Heart left ventricle (tissue), 16 donors: Measurements from ENCODE around the gene PALD1. TPM values are rescaled to one million over a fixed set of nuclear protein-coding genes. Genes with fewer than 3 reads are reported as not detected.

ENCODE experiments used
- ATAC-seq, 4 donors: fragments of 200-7000 bp; cut with Tn5 transposase; one replicate each; pipeline ENCODE4 v1.9.1; 2020 to 2022; ENCODE audit warnings: moderate library complexity in 4 of 4, mild to moderate bottlenecking in 3 of 4, moderate number of reproducible peaks in 1 of 4
- DNase-seq, 5 donors: peaks; one replicate each; pipeline ENCODE4 v3.0.0-alpha.2; 2020
- H3K27ac ChIP-seq, 12 donors: fragments of 200-600 bp; sonication (generic) in 4 of 12; one replicate each; pipeline versions ENCODE4 v1.5.0 to v1.8.0; 2016 to 2022; ENCODE audit warnings: mild to moderate bottlenecking in 2 of 12
- H3K27me3 ChIP-seq, 9 donors: fragments of 200-600 bp; sonication (generic) in 2 of 9; one replicate each; pipeline versions ENCODE4 v1.5.1 to v1.8.0; 2016 to 2022; ENCODE audit warnings: mild to moderate bottlenecking in 3 of 9
- H3K36me3 ChIP-seq, 9 donors: fragments of 200-600 bp; sonication (generic) in 2 of 9; one replicate each; pipeline versions ENCODE4 v1.5.0 to v1.8.0; 2018 to 2022; ENCODE audit warnings: mild to moderate bottlenecking in 2 of 9
- H3K4me1 ChIP-seq, 12 donors: fragments of 200-600 bp; sonication (generic) in 4 of 12; one replicate each; pipeline versions ENCODE4 v1.5.0 to v1.8.0; 2016 to 2022; ENCODE audit warnings: mild to moderate bottlenecking in 3 of 12
- H3K4me3 ChIP-seq, 12 donors: fragments of 200-600 bp; sonication (generic) in 4 of 12; one replicate each; pipeline versions ENCODE4 v1.5.0 to v1.8.0; 2017 to 2022; ENCODE audit warnings: mild to moderate bottlenecking in 9 of 12, moderate library complexity in 4 of 12
- H3K9me3 ChIP-seq, 12 donors: fragments of 200-600 bp; sonication (generic) in 4 of 12; one replicate each; pipeline versions ENCODE4 v1.5.0 to v1.8.0; 2016 to 2022; ENCODE audit warnings: mild to moderate bottlenecking in 1 of 12
- CTCF ChIP-seq, 12 donors: fragments of 200-600 bp; sonication (generic) in 4 of 12; IDR thresholded peaks; one replicate each; pipeline versions ENCODE4 v1.5.0 to v1.8.0; 2018 to 2022; ENCODE audit warnings: antibody characterized with exemption in 12 of 12, mild to moderate bottlenecking in 5 of 12
- POLR2A ChIP-seq, 2 donors: fragments of 450-650 bp; IDR thresholded peaks; one replicate each; pipeline ENCODE4 v1.6.1; 2017; ENCODE audit warnings: antibody characterized with exemption in 2 of 2, mild to moderate bottlenecking in 2 of 2, moderate library complexity in 2 of 2
- WGBS, 4 donors: extraction: QIAGEN DNeasy Blood & Tissue Kit in 2 of 4; methylation state at CpG; one replicate each; pipeline versions ENCODE4 v1.1.5 to v1.1.7; 2013 to 2018; 5-methylcytosine and 5-hydroxymethylcytosine counted together
- intact Hi-C, 10 donors: fragments of 100-400 bp; cut with DNase I; formaldehyde crosslinking; loops; one replicate each; pipeline versions ENCODE4 v1.11.1 to v1.14.2; 2022
- polyA plus RNA-seq, 2 donors: library from polyadenylated mRNA; stranded (reverse); fragments of 200-250 nt; gene quantifications; one replicate each; pipeline ENCODE4 v1.2.3, GENCODE V29; 2013
- total RNA-seq, 9 donors: library from RNA; depleted of rRNA in 2 of 9; stranded (reverse); fragments of >200 nt in 2 of 9; fragmentation: NEBNext Ultra II Directional in 3 of 9; extraction: Animal tissue kit (Norgen Biotek cat#: 25700) in 3 of 9; gene quantifications; one replicate each; pipeline versions ENCODE4 v1.1.0 to v1.2.4, GENCODE V29; 2016 to 2023
- donor health status: ischemic (EF 13 %, LVEDD 7.1; RV severe dilation, severe dysfunction).
- donor health status: healthy with polysubstance abuse.
- donor health status: DM: no; HTN: yes; CAD: no.
- donor health status: DM: no; HTN: no; CAD: no.
- donor health status: ischemic (EF 25% LVEDD 6.9; RV normal size, moderate dysfunction).
- donor health status: ischemic (EF 25% LVEDD 5.7; RV mildly dilated, moderate dysfunction).
- donor health status: healthy.
- donor health status: DM: yes; HTN: yes; CAD: no.
- donor health status: ischemic (EF 35%, LVEDD 5.7; RV mildly dilated, moderate dysfunction).
- donor health status: nonischemic (EF 11% LVEDD 7.7; RV severe dilation, severe dysfunction).
- donor health status: DM: yes; HTN: yes; CAD: no.
- donor health status: PGD.
- donor health status: ischemic (EF 29% LVEDD 5.4; RV normal size, mild dysfunction).
- donor health status: nonischemic (EF 23%, LVEDD 6.1; RV moderate dilation, normal function).

The PALD1 gene
- total and polyA plus RNA-seq, 11 donors, result 2.7 to 12.3 (median 5.5) TPM

- DNase-seq (no peak), ATAC-seq (no peak)
- no peaks in the 10 kb centered on the region for H3K9me3 ChIP-seq
- intact Hi-C loops, result loop anchor here in 2 of 10 donors (5.0 kb wide), 1 partner anchor 109 kb away; the partner anchor contains the start of gene ADAMTS14 (in 2 of the 2)
- TF ChIP-seq CTCF (IDR thresholded peaks at IDR 0.05) (no peak), POLR2A (IDR thresholded peaks at IDR 0.05) (no peak)
- peaks cover 0 to 59% (median 40%) of the 10 kb centered on the region in 12 donors for H3K4me1 ChIP-seq
- H3K27ac ChIP-seq, result no peak overlapping the region
- no peaks in the 10 kb centered on the region for H3K27me3 ChIP-seq
- 68 to 76% (median 73%) methylated on average over 7 of the region's 7 CpGs for WGBS, 4 donors
- H3K4me3 ChIP-seq, result no peak overlapping the region
- peaks cover 0 to 12% (median 0%) of the 10 kb centered on the region in 9 donors for H3K36me3 ChIP-seq
These were observed 84.7 kb downstream of the PALD1 start for GRCh38 chr10:70563230-70563629.

- Histone ChIP-seq H3K27ac (no peak overlapping the region), H3K4me1 (peaks cover 0 to 49% (median 32%) of the 10 kb centered on the region in 12 donors), H3K36me3 (peaks cover 0 to 12% (median 0%) of the 10 kb centered on the region in 9 donors), H3K4me3 (no peak overlapping the region), H3K27me3 (no peaks in the 10 kb centered on the region), H3K9me3 (no peaks in the 10 kb centered on the region)
- TF ChIP-seq CTCF (IDR thresholded peaks at IDR 0.05) (no peak), POLR2A (IDR thresholded peaks at IDR 0.05) (no peak)
- intact Hi-C loops, result loop anchor here in 2 of 10 donors (5.0 kb wide), 1 partner anchor 108 kb away; the partner anchor contains the start of gene ADAMTS14 (in 2 of the 2)
- ATAC-seq (no peak), DNase-seq (no peak)
- WGBS, 4 donors, result 93 to 97% (median 96%) methylated on average over 14 to 21 of the region's 21 CpGs
These were observed 85.7 kb downstream of the PALD1 start for GRCh38 chr10:70564113-70564725.

DNA sequence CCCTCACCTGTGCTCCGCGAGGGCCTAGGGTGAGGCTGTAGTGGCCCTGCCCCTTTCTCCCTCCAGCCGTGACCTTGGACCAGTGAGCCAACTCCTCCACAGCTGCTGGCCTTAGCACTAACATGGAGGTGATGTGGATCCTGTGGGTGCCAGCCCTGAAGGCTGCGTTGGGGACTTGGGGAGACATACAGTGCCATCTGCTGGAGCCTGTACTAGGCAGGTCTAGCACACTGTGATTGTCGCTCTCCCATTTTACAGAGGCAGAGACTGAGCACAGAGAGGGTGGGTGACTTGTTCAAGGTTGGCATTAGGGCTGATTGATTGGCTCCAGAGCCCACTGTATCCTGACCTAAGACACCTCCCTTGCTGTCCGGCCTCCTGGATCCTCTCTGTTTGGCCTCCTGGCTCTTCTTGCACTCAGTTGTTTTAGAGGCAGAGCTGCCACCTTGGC, 86.4 kb downstream of the PALD1 start:
- no peak for TF ChIP-seq CTCF (IDR thresholded peaks at IDR 0.05)
- no peak for TF ChIP-seq POLR2A (IDR thresholded peaks at IDR 0.05)
- H3K4me3 ChIP-seq, result no peak overlapping the region
- DNase-seq (no peak), ATAC-seq (no peak)
- H3K27me3 ChIP-seq, result no peaks in the 10 kb centered on the region
- intact Hi-C loops, result loop anchor here in 2 of 10 donors (5.0 kb wide), 1 partner anchor 107 kb away; the partner anchor contains the start of gene ADAMTS14 (in 2 of the 2)
- no peaks in the 10 kb centered on the region for H3K9me3 ChIP-seq
- peaks cover 0 to 12% (median 0%) of the 10 kb centered on the region in 9 donors for H3K36me3 ChIP-seq
- H3K4me1 ChIP-seq, result peaks cover 0 to 42% (median 25%) of the 10 kb centered on the region in 12 donors
- 93 to 100% (median 94%) methylated on average over 5 to 6 of the region's 6 CpGs for WGBS, 4 donors
- H3K27ac ChIP-seq, result no peak overlapping the region
